SU-DHL-6 (cell line): ENCODE data around the gene HOXA6.

ENCODE experiments used
- EZH2phosphoT487 ChIP-seq: fragments of 200-600 bp; sonication (generic), shearing (Covaris generic); conservative IDR thresholded peaks from 2 replicates; pipeline ENCODE4 v1.6.1; 2018; ENCODE audit warnings: mild to moderate bottlenecking, antibody characterized with exemption, low read length, moderate library complexity, mixed read lengths
- TF ChIP-seq, protein P1 (sequence below): fragments of 200-600 bp; sonication (generic); IDR thresholded peaks from one replicate; pipeline ENCODE4 v1.5.1; 2017; ENCODE audit warnings: antibody characterized with exemption, mild to moderate bottlenecking, low read length, moderate library complexity; ENCODE audit not compliant: insufficient read depth, poor library complexity, severe bottlenecking

GRCh38 chr7:27128776-27129728 lies 18.5 kb downstream of the HOXA6 start:
- TF ChIP-seq, protein P1, sequence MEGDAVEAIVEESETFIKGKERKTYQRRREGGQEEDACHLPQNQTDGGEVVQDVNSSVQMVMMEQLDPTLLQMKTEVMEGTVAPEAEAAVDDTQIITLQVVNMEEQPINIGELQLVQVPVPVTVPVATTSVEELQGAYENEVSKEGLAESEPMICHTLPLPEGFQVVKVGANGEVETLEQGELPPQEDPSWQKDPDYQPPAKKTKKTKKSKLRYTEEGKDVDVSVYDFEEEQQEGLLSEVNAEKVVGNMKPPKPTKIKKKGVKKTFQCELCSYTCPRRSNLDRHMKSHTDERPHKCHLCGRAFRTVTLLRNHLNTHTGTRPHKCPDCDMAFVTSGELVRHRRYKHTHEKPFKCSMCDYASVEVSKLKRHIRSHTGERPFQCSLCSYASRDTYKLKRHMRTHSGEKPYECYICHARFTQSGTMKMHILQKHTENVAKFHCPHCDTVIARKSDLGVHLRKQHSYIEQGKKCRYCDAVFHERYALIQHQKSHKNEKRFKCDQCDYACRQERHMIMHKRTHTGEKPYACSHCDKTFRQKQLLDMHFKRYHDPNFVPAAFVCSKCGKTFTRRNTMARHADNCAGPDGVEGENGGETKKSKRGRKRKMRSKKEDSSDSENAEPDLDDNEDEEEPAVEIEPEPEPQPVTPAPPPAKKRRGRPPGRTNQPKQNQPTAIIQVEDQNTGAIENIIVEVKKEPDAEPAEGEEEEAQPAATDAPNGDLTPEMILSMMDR: no peak
- no peak for TF ChIP-seq EZH2phosphoT487
